GM18498 (cell line): ENCODE results near the gene PARD3B.

ENCODE experiments used
- ATAC-seq: cut with Tn5 transposase; IDR thresholded peaks from one replicate; pipeline ENCODE4 v1.9.1; 2021; ENCODE audit warnings: mild to moderate bottlenecking, moderate library complexity; ENCODE audit not compliant: unreplicated experiment

The PARD3B gene

GRCh38 chr2:205089958-205090357 is 544.7 kb downstream of the PARD3B start:
- ATAC-seq, result no peak

- ATAC-seq, result no peak
Measured at GRCh38 chr2:205091411-205091810, 546.1 kb downstream of the PARD3B start.

GRCh38 chr2:205094031-205094430 is 548.8 kb downstream of the PARD3B start:
- ATAC-seq, result no peak

GRCh38 chr2:205103699-205104098 is 558.4 kb downstream of the PARD3B start:
- no peak for ATAC-seq

GRCh38 chr2:205107810-205108209 is 562.5 kb downstream of the PARD3B start:
- no peak for ATAC-seq

- ATAC-seq, result no peak
Measured at GRCh38 chr2:205115511-205115910, 570.2 kb downstream of the PARD3B start.

GRCh38 chr2:205117125-205117524 is 571.9 kb downstream of the PARD3B start:
- ATAC-seq, result no peak

- no peak for ATAC-seq
Measured at GRCh38 chr2:205119136-205119535, 573.9 kb downstream of the PARD3B start.

GRCh38 chr2:205128726-205129125 is 583.5 kb downstream of the PARD3B start:
- ATAC-seq, result no peak

- no peak for ATAC-seq
Measured at GRCh38 chr2:205129531-205129930, 584.3 kb downstream of the PARD3B start.

- ATAC-seq, result no peak
Measured at GRCh38 chr2:205130111-205130829, 585.0 kb downstream of the PARD3B start.

GRCh38 chr2:205133544-205133943 is 588.3 kb downstream of the PARD3B start:
- ATAC-seq, result no peak

GRCh38 chr2:205138735-205139134 is 593.5 kb downstream of the PARD3B start:
- no peak for ATAC-seq

GRCh38 chr2:205139822-205140463 is 594.7 kb downstream of the PARD3B start:
- peak; percentile 54 for ATAC-seq

GRCh38 chr2:205141381-205141780 is 596.1 kb downstream of the PARD3B start:
- no peak for ATAC-seq

- no peak for ATAC-seq
Measured at GRCh38 chr2:205145888-205146287, 600.6 kb downstream of the PARD3B start.

GRCh38 chr2:205148755-205149154 is 603.5 kb downstream of the PARD3B start:
- no peak for ATAC-seq

- no peak for ATAC-seq
Measured at GRCh38 chr2:205156457-205156856, 611.2 kb downstream of the PARD3B start.

GRCh38 chr2:205158404-205158803 is 613.1 kb downstream of the PARD3B start:
- ATAC-seq, result no peak

GRCh38 chr2:205161156-205161839 is 616.0 kb downstream of the PARD3B start:
- no peak for ATAC-seq

- ATAC-seq, result no peak
Measured at GRCh38 chr2:205166745-205167144, 621.5 kb downstream of the PARD3B start.

- ATAC-seq, result no peak
Measured at GRCh38 chr2:205169012-205169411, 623.7 kb downstream of the PARD3B start.
